SU-DHL-6 (cell line): ENCODE results near the gene LDB1.

ENCODE experiments used
- H2AFZ ChIP-seq: fragments of 200-600 bp; sonication (generic); 2 replicates; pipeline ENCODE4 v1.6.1; 2014; ENCODE audit warnings: low read depth, mild to moderate bottlenecking, moderate library complexity, mixed read lengths, antibody characterized with exemption, low read length; ENCODE audit not compliant: severe bottlenecking
- H3F3A ChIP-seq: fragments of 200-600 bp; shearing (Covaris generic); 2 replicates; pipeline ENCODE4 v1.6.0; 2016; ENCODE audit warnings: antibody characterized with exemption, mild to moderate bottlenecking; ENCODE audit not compliant: insufficient read depth
- H3K27ac ChIP-seq: fragments of 200-600 bp; sonication (generic); 2 replicates; pipeline ENCODE4 v1.5.1; 2016; ENCODE audit warnings: low read depth, mild to moderate bottlenecking, low read length, moderate library complexity, mixed read lengths
- H3K27me3 ChIP-seq: fragments of 200-600 bp; sonication (generic), shearing (Covaris generic); 2 replicates; pipeline ENCODE4 v1.6.0; 2014; ENCODE audit warnings: mild to moderate bottlenecking, low read length
- H3K36me3 ChIP-seq: fragments of 200-600 bp; sonication (generic); 2 replicates; pipeline ENCODE4 v1.6.1; 2014; ENCODE audit warnings: mild to moderate bottlenecking, low read length, mixed read lengths
- H3K4me2 ChIP-seq: fragments of 300-600, 200-600 bp; shearing (Covaris generic), sonication (generic); 2 replicates; pipeline ENCODE4 v1.6.0; 2014; ENCODE audit warnings: low read length, low read depth, mild to moderate bottlenecking; ENCODE audit not compliant: poor library complexity, severe bottlenecking
- H3K4me3 ChIP-seq: fragments of 200-600 bp; sonication (generic); 2 replicates; pipeline ENCODE4 v1.5.1; 2014; ENCODE audit warnings: antibody characterized with exemption, low read length, mild to moderate bottlenecking, mixed read lengths; ENCODE audit not compliant: insufficient read depth, poor library complexity, severe bottlenecking
- H3K79me2 ChIP-seq: fragments of 200-600 bp; sonication (generic); 2 replicates; pipeline ENCODE4 v1.6.1; 2014; ENCODE audit warnings: mild to moderate bottlenecking, low read length, moderate library complexity; ENCODE audit not compliant: insufficient read depth
- H3K9ac ChIP-seq: fragments of 200-600 bp; sonication (generic); 2 replicates; pipeline ENCODE4 v1.7.0; 2014; ENCODE audit warnings: mild to moderate bottlenecking, low read length
- H3K9me2 ChIP-seq: fragments of 200-600 bp; sonication (generic); replicated peaks from 2 replicates; pipeline ENCODE4 v1.6.1; 2014; ENCODE audit warnings: low read length; ENCODE audit not compliant: insufficient read depth
- H3K9me3 ChIP-seq: fragments of 200-600 bp; sonication (generic); 2 replicates; pipeline ENCODE4 v1.6.1; 2014; ENCODE audit warnings: low read length, mixed read lengths; ENCODE audit not compliant: insufficient read depth
- H4K20me1 ChIP-seq: fragments of 200-600 bp; sonication (generic); 2 replicates; pipeline ENCODE4 v1.6.1; 2014; ENCODE audit warnings: low read depth, mild to moderate bottlenecking, antibody characterized with exemption, low read length, moderate library complexity, mixed read lengths
- EZH2phosphoT487 ChIP-seq: fragments of 200-600 bp; sonication (generic), shearing (Covaris generic); conservative IDR thresholded peaks from 2 replicates; pipeline ENCODE4 v1.6.1; 2018; ENCODE audit warnings: mild to moderate bottlenecking, antibody characterized with exemption, low read length, moderate library complexity, mixed read lengths
- TF ChIP-seq, protein P1 (sequence below): fragments of 200-600 bp; sonication (generic); IDR thresholded peaks from one replicate; pipeline ENCODE4 v1.5.1; 2017; ENCODE audit warnings: antibody characterized with exemption, mild to moderate bottlenecking, low read length, moderate library complexity; ENCODE audit not compliant: insufficient read depth, poor library complexity, severe bottlenecking

LDB1 gene

DNA sequence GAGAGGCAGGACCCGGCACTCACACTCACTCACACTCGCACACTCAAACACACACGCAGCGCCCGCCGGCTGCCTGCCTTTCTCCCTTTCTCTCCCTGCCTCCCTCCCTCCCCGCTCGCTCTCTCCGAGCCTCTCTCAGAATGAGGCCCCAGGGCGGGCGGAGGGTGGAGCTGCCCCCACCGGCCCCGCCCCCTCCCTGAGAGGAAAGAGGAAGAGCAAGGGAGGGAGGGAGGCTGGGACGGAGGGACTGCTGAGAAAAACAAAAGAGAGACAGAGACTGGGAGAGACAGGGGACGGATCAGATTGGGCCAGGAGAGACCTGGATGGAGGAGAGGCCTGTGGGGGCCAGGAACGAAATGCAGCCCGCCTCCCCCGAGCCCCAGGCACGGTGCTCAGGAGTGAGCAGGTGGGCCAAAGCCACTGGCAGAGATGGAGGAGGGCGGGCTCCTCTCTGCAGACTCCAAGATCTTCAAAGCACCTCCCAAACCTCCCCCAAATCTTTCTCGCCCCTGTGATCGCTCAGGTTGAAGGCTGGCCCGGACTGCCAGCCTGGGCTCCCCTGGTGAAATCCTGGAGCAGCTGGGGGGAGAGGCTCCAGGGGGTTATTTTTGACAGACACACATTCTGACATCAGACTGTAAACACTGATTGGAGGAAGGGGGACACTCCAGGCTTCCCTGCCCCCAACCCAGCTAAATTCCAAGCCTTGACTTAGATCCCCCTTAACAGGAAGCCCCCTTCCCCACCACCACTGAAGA, 5.1 kb downstream of the LDB1 start:
- Histone ChIP-seq H3K27ac (peak overlapping the region; percentile 47), H2AFZ (no peak overlapping the region), H3K79me2 (peaks cover 70% of the 10 kb centered on the region), H3K36me3 (no peaks in the 10 kb centered on the region), H3K9me3 (no peaks in the 10 kb centered on the region), H3K9me2 (no peaks in the 10 kb centered on the region), H3K4me3 (peak overlapping the region; percentile 67), H3K9ac (peak overlapping the region; percentile 77), H3K27me3 (no peaks in the 10 kb centered on the region), H3F3A (peaks cover 39% of the 10 kb centered on the region), H3K4me2 (peak overlapping the region; percentile 55), H4K20me1 (no peaks in the 10 kb centered on the region; the same call in 1 of the 2 replicates)
- TF ChIP-seq, protein P1, sequence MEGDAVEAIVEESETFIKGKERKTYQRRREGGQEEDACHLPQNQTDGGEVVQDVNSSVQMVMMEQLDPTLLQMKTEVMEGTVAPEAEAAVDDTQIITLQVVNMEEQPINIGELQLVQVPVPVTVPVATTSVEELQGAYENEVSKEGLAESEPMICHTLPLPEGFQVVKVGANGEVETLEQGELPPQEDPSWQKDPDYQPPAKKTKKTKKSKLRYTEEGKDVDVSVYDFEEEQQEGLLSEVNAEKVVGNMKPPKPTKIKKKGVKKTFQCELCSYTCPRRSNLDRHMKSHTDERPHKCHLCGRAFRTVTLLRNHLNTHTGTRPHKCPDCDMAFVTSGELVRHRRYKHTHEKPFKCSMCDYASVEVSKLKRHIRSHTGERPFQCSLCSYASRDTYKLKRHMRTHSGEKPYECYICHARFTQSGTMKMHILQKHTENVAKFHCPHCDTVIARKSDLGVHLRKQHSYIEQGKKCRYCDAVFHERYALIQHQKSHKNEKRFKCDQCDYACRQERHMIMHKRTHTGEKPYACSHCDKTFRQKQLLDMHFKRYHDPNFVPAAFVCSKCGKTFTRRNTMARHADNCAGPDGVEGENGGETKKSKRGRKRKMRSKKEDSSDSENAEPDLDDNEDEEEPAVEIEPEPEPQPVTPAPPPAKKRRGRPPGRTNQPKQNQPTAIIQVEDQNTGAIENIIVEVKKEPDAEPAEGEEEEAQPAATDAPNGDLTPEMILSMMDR = no peak
- no peak for TF ChIP-seq EZH2phosphoT487

DNA sequence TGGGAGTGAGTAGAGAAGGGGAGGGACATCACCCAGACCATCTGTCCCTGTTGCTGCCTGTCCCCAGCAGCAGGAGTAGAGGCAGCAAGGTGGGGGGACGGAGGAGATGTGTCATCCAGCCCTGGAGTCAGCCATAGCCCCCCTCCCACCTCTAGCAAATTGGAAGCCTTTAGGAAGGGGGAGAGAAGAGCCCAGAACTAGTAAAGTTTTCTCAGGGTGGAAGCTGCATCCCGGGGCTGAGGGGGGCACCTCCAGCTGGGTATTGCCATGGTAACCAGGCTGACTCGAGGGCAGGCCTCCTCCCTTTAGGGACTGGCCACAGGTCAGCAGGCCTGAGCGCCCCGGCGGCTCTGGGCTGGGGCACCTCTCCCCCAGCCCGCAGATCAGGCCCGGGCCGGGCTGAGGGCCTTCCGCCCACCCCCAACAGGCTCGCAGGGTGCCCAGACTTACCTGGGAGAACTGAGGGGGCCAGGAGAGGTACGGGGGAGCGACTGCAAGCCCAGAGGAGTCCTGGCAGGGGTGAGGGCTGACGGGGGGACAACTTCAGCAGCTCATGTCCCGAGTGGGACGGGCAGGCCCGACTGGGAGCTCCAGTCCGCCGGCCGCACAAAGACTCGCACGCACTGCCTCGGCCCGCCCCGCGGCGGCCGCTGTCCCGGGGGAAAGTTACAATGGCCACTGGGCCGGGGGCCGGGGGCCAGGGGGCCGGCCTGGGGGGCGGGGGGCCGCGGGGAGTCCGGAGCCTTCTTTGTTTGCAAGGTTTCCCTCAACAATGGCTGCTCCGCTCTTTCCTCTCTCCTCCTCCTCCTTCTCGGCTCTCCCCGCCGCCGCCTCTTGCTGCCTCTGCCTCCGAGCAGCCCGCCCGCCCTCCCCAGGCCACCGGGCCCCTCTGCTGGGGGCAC, 6.0 kb downstream of the LDB1 start:
- Histone ChIP-seq H3F3A (peaks cover 34% of the 10 kb centered on the region), H3K4me3 (peak overlapping the region; percentile 67), H4K20me1 (no peaks in the 10 kb centered on the region; the same call in 1 of the 2 replicates), H3K9me3 (no peaks in the 10 kb centered on the region), H3K27ac (0 out of 2 replicates have a peak overlapping the region, but pooled peaks have one; percentile 12), H3K79me2 (peaks cover 62% of the 10 kb centered on the region), H3K9me2 (no peaks in the 10 kb centered on the region), H3K4me2 (peak overlapping the region; percentile 93), H2AFZ (no peak overlapping the region), H3K36me3 (no peaks in the 10 kb centered on the region), H3K27me3 (no peaks in the 10 kb centered on the region), H3K9ac (peak overlapping the region; percentile 77)
- TF ChIP-seq, protein P1 = no peak
- TF ChIP-seq EZH2phosphoT487 = no peak

DNA sequence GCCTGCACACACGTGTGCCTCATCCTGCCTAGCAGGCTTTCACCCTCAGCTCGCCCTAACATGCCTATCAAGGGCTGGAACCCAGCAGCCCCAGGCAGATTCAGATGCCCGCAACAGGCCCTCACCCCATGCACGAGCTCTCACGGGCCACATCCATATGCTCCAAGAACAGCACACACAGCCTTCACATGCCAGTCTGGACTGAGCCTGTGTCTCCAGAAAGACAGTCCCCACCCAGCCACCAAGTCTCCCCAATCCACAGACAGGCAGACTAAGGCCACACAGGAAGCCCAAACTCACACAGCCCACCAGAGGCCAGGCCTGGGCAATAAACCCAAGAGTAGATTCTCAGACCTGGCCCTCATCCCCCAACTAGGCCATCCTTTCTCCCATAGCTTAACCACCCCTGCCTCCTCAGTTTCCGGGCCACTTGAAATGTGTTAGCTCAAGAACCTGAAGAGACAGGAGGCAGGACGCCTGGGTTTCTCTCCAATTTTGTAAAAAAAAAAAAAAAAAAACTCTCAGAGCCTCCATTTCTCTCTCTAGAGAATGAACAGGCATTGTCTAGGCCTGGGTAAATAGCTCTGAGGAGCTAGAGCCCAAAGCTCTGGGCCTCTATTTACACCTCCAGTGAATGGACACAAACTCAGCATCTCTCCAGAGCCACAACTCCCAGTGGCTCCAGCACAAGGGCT, 6.8 kb downstream of the LDB1 start:
- H2AFZ ChIP-seq = no peak overlapping the region

More for the DNA sequence above, 6.8 kb downstream of the LDB1 start:
- Histone ChIP-seq H4K20me1 (no peaks in the 10 kb centered on the region; the same call in 1 of the 2 replicates), H3K4me3 (peak overlapping the region; percentile 67), H3K4me2 (peak overlapping the region; percentile 93), H3K27ac (0 out of 2 replicates have a peak overlapping the region, but pooled peaks have one; percentile 3), H3K9me3 (no peaks in the 10 kb centered on the region), H3K9ac (peak overlapping the region; percentile 77), H3K27me3 (no peaks in the 10 kb centered on the region), H3K79me2 (peaks cover 56% of the 10 kb centered on the region), H3K9me2 (no peaks in the 10 kb centered on the region), H3K36me3 (no peaks in the 10 kb centered on the region), H3F3A (peaks cover 27% of the 10 kb centered on the region)
- no peak for TF ChIP-seq EZH2phosphoT487
- TF ChIP-seq, protein P1 = no peak
